GM18861 (cell line): ENCODE results near the gene GPBP1.
"Not testable (repeated sequence)": the region's sequence is repeated elsewhere in the genome, so short reads cannot be mapped to it uniquely, and the experiment has no call there.

Experiments used
- ATAC-seq: cut with Tn5 transposase; IDR thresholded peaks from one replicate; pipeline ENCODE4 v1.9.1; 2021; ENCODE audit not compliant: unreplicated experiment

The GPBP1 gene

DNA sequence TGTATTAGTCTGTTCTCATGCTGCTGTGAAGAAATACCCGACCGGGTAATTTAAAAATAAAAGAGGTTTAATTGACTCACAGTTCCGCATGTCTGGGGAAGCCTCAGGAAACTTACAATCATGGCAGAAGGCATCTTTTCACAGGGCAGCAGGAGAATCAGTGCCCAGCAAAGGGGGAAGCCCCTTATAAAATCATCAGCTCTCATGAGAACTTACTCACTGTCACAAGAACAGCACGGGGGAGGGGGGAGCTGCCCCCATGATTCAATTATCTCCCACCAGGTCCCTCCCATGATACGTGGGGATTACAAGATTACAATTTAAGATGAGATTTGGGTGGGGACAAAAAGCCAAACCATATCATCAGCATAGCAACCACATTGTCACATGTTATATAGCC is 102.5 kb downstream of the GPBP1 start:
- no peak for ATAC-seq

- no peak for ATAC-seq
These were observed 103.2 kb downstream of the GPBP1 start for GRCh38 chr5:57277085-57277484.

GRCh38 chr5:57280853-57281252 is 107.0 kb downstream of the GPBP1 start:
- ATAC-seq = no peak

DNA sequence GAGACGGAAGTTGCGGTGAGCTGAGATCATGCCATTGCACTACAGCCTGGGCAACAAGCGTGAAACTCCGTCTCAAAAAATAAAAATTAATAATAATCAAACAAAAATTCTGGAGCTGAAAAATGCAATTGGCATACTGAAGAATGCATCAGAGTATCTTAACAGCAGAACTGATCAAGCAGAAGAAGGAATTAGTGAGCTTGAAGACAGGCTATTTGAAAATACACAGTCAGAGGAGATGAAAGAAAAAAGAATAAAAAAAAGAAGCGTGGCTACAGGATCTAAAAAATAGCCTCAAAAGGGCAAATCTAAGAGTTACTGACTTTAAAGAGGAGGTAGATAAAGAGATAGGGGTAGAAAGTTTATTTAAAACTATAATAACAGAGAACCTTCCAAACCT is 111.2 kb downstream of the GPBP1 start:
- ATAC-seq = not testable (repeated sequence)

- no peak for ATAC-seq
These were observed 118.0 kb downstream of the GPBP1 start for GRCh38 chr5:57291894-57292293.

DNA sequence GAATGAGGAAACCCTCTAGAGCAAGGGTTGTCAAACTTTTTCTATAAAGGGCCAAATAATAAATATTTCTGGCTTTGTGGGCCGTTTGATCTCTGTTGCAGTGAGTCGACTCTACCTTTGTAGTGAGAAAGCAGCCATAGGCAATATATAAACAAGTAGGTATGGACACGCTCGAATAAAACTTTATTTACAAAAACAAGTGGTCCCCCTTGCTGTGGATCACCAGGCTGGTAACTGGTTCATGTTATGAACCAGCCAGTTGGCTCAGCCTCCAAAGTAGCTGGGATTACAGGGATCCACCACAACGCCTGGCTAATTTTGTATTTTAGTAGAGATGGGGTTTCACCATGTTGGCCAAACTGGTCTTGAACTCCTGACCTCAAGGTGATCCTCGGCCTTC is 118.5 kb downstream of the GPBP1 start:
- ATAC-seq = no peak

DNA sequence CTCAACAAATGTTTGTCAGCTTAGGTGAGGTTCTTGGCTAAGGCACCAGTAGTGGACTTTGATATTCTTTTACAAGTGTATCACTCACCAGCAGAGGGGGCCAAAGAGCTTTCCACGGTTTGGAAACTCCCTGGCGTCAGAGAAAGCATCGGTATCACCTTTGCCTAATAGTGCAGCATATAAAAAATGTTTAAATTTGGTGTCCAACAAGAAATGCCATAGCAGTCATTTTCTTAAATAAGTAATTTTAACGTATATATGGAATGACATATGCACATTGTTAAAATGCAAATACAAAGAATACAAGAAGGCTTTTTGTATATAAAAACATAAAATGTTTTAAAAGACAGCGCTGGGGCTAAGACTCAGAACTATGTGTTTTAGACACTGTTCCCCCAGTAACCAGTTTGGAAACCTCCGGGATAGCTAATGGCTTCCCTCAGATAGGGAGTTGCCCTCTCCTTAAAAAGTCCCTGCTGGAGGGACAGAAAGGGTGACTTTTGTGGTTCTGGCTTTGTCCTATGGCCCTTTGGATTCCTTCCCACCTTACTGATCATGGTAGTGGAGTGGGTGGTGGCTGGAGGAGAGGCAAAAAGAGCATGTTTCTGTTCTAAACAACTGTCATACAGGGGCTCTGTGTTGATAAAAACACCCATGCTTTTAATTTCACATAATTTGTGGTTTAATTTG is 124.6 kb downstream of the GPBP1 start:
- ATAC-seq = peak; percentile 65

DNA sequence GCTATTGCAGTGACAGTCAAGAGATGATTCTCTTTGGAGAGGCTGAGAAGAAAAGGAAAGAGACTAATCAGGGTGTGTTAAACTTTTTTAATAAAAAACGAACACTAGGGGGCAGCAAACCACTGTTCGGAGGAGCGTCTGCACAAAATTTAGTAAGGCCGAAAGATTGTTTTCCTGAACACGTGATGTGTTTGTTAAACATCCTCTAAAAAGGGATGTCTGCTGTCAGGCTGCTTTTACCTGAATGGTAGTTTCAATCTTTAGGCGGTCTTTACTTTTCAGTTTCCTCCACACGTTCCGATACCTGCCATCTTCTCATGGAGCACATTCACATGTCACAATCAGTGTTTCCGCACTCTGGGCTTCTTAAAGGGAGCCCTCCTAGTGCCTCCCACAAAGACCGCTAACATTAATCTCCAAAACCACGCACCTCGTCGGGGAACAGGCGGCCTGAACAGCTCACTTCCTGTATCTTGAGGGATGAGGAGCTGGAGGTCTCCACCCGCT is 125.2 kb downstream of the GPBP1 start:
- no peak for ATAC-seq

DNA sequence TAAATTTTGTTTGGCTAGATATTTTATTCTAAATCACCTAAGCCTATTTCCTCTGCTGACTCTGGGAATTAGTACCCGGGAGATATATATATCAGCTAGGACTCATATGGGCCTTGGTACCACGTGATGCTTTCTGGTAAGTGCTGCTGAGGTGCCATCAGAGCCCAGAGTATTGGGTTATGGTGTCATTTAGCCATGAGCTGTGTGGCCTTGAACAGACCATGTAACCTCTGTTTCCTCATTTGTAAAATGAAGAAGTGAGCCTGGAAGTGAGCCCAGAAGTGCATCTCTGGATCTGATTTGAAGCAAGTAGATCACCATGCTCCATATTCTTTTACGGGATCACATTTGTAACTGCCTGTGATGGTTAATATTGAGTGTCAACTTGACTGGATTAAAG is 126.1 kb downstream of the GPBP1 start:
- no peak for ATAC-seq

- peak; percentile 46 for ATAC-seq
These were observed 128.3 kb downstream of the GPBP1 start for GRCh38 chr5:57302164-57302563.

- no peak for ATAC-seq
These were observed 128.8 kb downstream of the GPBP1 start for GRCh38 chr5:57302643-57303042.

- no peak for ATAC-seq
These were observed 130.1 kb downstream of the GPBP1 start for GRCh38 chr5:57303985-57304384.

- no peak for ATAC-seq
These were observed 131.1 kb downstream of the GPBP1 start for GRCh38 chr5:57304931-57305330.

GRCh38 chr5:57306359-57306758 is 132.5 kb downstream of the GPBP1 start:
- no peak for ATAC-seq

DNA sequence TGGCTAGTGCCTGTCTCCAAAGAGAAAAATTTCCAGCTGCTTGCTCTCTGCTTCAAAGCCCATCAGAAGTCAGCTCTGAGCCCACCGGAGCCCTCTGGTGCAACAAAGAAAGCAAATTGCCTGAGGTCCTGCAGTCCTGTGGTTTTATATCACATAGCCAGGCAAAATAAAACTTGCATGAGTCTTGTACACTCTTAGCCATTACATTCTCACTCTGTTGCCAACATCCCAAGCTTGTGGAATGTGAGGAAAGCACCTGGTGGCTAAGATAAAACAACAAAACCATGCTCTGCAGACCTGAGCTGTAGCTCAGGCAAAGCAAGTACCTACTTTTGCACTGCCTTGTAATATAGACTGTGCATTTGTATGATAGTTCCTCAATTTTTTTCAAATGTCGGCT is 133.7 kb downstream of the GPBP1 start:
- ATAC-seq = no peak

- not testable (repeated sequence) for ATAC-seq
These were observed 135.2 kb downstream of the GPBP1 start for GRCh38 chr5:57309022-57309421.

DNA sequence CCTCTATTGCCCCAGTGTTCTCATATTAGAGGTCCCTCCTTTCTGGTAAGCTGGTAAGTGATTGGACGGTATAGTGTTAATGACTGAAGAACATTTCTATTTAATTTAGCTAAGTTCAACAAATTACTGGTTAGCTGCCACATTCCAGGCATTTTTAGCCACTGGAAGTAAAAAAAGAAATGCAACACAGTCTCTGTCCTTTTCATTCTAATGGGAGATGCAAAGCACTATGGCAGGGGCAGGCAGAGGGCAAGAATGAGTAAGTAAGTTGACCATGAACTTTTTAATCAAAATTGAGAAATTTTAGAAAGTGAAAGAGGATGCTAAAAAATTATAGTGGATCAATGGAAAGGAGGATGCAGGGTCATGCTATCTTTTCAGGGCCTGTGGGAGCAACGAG is 137.4 kb downstream of the GPBP1 start:
- ATAC-seq = no peak

DNA sequence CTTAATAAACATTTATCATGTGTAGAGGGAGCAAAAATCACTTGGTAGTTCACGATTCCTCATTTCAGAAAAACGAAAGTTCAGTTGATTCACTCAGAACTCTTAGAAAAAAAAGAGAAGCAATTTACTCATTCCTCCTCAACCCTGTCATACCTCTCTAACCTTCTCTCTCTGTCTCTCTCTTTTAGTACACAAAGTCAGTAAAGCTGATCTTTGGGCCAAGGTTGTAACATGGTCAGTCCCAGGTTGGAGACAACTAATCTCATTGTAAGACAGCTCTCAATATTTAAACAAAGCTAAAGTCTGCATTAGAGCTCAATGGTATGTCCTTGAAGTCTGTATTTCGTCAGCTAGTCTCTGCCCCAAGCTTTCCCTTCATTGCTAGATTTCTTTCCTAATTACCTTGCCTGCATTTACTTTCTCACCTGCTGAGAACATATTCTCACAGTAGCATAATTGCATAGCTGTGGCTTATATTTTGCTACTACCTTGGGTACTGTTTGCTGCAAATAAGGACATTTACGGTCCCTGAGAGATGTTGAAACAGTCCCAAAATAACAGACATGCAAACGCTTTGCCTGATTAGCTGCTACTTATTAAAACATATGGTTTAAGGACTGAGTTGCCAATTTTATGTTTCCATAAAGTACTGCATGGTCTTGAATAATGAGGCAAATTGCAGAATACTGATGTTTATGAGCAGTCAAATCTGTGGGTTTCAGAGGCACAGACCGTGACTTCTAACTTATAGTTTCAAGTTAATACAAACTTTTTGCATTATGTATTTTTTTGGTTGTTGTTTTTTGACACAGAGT is 138.3 kb downstream of the GPBP1 start:
- no peak for ATAC-seq

- no peak for ATAC-seq
These were observed 139.9 kb downstream of the GPBP1 start for GRCh38 chr5:57313716-57314115.
